Keratinocyte (primary cell): Measurements from ENCODE around the gene HADHB.

Experiments
- EZH2 ChIP-seq: IDR thresholded peaks from one replicate; pipeline ENCODE4 v1.6.1; 2012; ENCODE audit warnings: inconsistent platforms, mild to moderate bottlenecking, low read length, moderate library complexity
- TF ChIP-seq, protein P1 (sequence below), 3 experiments: IDR thresholded peaks in 1 of 3; conservative IDR thresholded peaks in 1 of 3; optimal IDR thresholded peaks in 1 of 3; 2 replicates in 2 of 3; 3 replicates in 1 of 3; pipeline versions ENCODE3 to v1.5.1; 2011; ENCODE audit warnings: low read length in 3 of 3, mild to moderate bottlenecking in 3 of 3, moderate library complexity in 2 of 3, control low read depth in 1 of 3, inconsistent platforms in 1 of 3; ENCODE audit not compliant: insufficient read depth in 2 of 3; ENCODE audit errors: extremely low read depth in 1 of 3

- TF ChIP-seq, protein P1, sequence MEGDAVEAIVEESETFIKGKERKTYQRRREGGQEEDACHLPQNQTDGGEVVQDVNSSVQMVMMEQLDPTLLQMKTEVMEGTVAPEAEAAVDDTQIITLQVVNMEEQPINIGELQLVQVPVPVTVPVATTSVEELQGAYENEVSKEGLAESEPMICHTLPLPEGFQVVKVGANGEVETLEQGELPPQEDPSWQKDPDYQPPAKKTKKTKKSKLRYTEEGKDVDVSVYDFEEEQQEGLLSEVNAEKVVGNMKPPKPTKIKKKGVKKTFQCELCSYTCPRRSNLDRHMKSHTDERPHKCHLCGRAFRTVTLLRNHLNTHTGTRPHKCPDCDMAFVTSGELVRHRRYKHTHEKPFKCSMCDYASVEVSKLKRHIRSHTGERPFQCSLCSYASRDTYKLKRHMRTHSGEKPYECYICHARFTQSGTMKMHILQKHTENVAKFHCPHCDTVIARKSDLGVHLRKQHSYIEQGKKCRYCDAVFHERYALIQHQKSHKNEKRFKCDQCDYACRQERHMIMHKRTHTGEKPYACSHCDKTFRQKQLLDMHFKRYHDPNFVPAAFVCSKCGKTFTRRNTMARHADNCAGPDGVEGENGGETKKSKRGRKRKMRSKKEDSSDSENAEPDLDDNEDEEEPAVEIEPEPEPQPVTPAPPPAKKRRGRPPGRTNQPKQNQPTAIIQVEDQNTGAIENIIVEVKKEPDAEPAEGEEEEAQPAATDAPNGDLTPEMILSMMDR (optimal IDR thresholded peaks at IDR 0.05 in 1 of 3, IDR thresholded peaks at IDR 0.05 in 1 of 3, conservative IDR thresholded peaks at IDR 0.05 in 1 of 3; ENCODE audit: extremely low read depth in 1 of 3, insufficient read depth in 2 of 3, low read length in 3 of 3), result no peak
- no peak for TF ChIP-seq EZH2
These were observed 47.9 kb downstream of the HADHB start for GRCh38 chr2:26292646-26293045.
